ENCODE data around the gene CDH15. TPM values are rescaled to one million over a fixed set of nuclear protein-coding genes. Genes with fewer than 3 reads are reported as not detected.

Gene CDH15
- total RNA-seq, 1 donor from 2014 or later: 0.35 TPM

DNA sequence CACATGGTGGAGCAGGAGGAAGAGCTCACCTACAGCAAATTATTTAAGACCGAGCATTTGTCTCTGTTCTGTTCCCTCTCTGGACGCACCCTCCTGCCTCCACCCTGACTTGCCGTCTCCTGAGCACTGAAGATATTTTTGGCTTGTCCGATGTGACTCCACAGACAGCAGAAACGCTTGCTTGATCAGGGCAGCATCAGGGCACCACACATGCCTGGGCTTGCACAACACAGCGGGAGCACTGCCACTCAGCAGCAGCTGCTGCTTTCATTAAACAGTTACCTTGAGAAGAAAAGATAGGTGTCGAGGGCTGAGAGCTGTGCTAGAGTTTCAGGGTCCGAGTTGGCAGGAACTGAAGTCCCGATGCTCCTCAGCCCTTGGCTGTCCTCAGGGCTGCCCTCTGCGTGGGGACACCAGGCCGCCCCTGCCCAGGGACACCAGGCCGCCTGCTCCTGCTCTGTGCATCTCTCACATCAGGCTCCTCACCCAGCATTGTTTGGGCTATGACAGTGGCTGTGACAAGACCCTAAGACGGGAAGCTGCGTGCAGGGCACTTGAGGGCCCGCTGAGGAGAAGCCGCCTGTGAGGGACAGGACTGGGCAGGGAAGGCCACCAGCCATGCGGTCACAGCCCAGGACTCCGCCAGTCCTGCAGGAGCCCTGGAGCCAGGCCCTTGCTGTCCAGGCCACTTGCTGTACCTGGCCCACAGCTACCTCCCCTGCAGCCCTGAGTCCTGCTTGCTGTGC lies 21.3 kb upstream of the CDH15 start:
- TF ChIP-seq, protein P1, sequence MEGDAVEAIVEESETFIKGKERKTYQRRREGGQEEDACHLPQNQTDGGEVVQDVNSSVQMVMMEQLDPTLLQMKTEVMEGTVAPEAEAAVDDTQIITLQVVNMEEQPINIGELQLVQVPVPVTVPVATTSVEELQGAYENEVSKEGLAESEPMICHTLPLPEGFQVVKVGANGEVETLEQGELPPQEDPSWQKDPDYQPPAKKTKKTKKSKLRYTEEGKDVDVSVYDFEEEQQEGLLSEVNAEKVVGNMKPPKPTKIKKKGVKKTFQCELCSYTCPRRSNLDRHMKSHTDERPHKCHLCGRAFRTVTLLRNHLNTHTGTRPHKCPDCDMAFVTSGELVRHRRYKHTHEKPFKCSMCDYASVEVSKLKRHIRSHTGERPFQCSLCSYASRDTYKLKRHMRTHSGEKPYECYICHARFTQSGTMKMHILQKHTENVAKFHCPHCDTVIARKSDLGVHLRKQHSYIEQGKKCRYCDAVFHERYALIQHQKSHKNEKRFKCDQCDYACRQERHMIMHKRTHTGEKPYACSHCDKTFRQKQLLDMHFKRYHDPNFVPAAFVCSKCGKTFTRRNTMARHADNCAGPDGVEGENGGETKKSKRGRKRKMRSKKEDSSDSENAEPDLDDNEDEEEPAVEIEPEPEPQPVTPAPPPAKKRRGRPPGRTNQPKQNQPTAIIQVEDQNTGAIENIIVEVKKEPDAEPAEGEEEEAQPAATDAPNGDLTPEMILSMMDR (IDR thresholded peaks at IDR 0.05): no peak
- Mint-ChIP-seq H3K4me3 (ENCODE audit: unreplicated experiment) (no peak overlapping the region), H3K4me1 (ENCODE audit: unreplicated experiment) (peaks cover 9% of the 10 kb centered on the region), H3K27ac (ENCODE audit: unreplicated experiment) (no peak overlapping the region), H3K27me3 (ENCODE audit: unreplicated experiment) (no peaks in the 10 kb centered on the region), H3K9me3 (ENCODE audit: unreplicated experiment) (no peaks in the 10 kb centered on the region), H3K36me3 (ENCODE audit: unreplicated experiment) (peaks cover 26% of the 10 kb centered on the region)
- no peak for DNase-seq (ENCODE audit: extremely low spot score, unreplicated experiment)

DNA sequence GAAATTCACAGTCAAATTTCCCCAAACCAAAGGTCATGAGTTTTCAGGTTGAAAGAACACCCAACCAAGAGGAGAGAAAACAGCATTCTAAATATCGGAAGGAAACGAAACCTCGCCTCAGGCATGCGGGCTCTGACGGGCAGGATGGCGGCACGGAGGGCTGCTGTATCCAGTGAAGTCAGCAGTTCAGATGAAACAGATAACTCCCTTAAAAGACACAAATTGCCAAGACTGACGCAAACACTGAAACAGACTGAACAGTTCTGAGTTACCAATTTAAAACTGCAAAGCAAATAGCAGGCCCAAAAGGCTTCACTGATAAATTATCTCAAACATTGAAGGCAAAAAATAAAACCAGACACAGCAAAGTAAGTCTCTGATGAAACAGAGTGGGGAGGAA lies 20.6 kb upstream of the CDH15 start:
- no peak for DNase-seq (ENCODE audit: extremely low spot score, unreplicated experiment)
- no peak overlapping the region for H3K27ac Mint-ChIP-seq (ENCODE audit: unreplicated experiment)
- no peaks in the 10 kb centered on the region for H3K27me3 Mint-ChIP-seq (ENCODE audit: unreplicated experiment)
- H3K36me3 Mint-ChIP-seq (ENCODE audit: unreplicated experiment): peaks cover 26% of the 10 kb centered on the region
- TF ChIP-seq, protein P1 (IDR thresholded peaks at IDR 0.05): no peak
- H3K4me3 Mint-ChIP-seq (ENCODE audit: unreplicated experiment): no peak overlapping the region
- peaks cover 16% of the 10 kb centered on the region for H3K4me1 Mint-ChIP-seq (ENCODE audit: unreplicated experiment)
- no peaks in the 10 kb centered on the region for H3K9me3 Mint-ChIP-seq (ENCODE audit: unreplicated experiment)

DNA sequence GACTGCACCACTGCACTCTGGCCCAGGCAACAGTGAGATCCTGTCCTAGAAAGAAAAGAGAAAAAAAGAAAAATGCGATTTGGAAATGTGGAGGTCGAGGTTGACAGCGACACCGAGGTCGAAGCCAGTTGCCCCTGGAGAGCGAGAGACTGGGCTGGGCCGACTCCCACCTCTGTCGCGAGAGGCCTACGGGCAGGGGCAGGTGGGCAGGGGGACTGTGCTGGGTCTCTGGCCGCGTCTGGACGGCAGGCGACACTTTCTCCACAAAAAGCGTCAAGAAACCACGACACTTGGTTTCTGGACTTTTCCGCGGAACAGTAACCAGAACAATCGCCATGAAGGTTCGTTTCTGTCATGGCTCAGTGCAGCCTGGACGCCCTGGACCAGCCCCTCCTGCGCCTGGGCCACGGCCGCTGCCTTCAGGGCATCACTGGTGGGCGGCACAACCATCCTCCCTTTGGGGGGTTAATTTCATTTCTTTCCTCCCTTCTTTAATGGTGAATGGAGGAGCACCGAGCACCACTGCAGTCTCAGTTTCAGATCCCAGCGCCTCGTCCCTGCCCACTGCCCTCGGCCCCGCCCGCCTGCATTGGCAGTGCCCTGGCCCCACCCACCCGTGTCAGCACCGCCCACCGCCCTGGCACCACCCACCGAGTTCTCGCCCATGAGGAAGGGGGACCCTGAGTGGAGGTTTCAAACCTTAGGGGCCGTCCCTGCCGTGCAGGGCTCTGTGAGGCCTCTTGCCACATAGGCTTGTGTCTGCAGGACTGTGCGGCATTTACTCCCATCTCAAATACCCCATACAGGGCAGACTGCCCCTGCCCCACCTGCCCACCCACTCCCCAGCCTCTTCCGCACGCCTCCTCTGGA lies 18.5 kb upstream of the CDH15 start:
- no peaks in the 10 kb centered on the region for H3K27me3 Mint-ChIP-seq (ENCODE audit: unreplicated experiment)
- no peak overlapping the region for H3K27ac Mint-ChIP-seq (ENCODE audit: unreplicated experiment)
- peaks cover 16% of the 10 kb centered on the region for H3K4me1 Mint-ChIP-seq (ENCODE audit: unreplicated experiment)
- H3K4me3 Mint-ChIP-seq (ENCODE audit: unreplicated experiment): no peak overlapping the region
- TF ChIP-seq, protein P1 (IDR thresholded peaks at IDR 0.05): no peak
- H3K36me3 Mint-ChIP-seq (ENCODE audit: unreplicated experiment): peaks cover 19% of the 10 kb centered on the region
- H3K9me3 Mint-ChIP-seq (ENCODE audit: unreplicated experiment): no peaks in the 10 kb centered on the region
- DNase-seq (ENCODE audit: extremely low spot score, unreplicated experiment): no peak

DNA sequence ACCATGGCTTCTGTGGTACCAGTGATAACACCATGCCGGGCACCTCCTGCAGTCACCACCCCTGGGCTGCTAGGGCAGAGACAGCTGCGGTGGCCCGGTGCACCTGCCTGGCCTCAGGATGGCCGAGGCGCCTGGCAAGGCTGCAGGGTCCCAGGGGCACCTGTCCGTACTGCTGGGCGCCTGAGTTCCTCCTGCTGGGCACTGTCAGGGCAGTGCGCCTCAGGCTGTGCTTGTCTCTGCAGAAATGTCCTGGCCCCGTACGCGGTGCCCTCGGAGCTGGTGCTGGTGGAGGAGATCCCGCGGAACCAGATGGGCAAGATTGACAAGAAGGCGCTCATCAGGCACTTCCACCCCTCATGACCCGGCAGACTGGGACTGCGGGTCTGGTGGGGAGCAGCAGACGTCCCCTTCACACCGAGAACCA lies 17.7 kb upstream of the CDH15 start:
- peaks cover 17% of the 10 kb centered on the region for H3K36me3 Mint-ChIP-seq (ENCODE audit: unreplicated experiment)
- TF ChIP-seq, protein P1 (IDR thresholded peaks at IDR 0.05): no peak

More for the DNA sequence above, 17.7 kb upstream of the CDH15 start:
- H3K27me3 Mint-ChIP-seq (ENCODE audit: unreplicated experiment): no peaks in the 10 kb centered on the region
- DNase-seq (ENCODE audit: extremely low spot score, unreplicated experiment): no peak
- peaks cover 16% of the 10 kb centered on the region for H3K4me1 Mint-ChIP-seq (ENCODE audit: unreplicated experiment)
- H3K9me3 Mint-ChIP-seq (ENCODE audit: unreplicated experiment): no peaks in the 10 kb centered on the region
- no peak overlapping the region for H3K4me3 Mint-ChIP-seq (ENCODE audit: unreplicated experiment)
- no peak overlapping the region for H3K27ac Mint-ChIP-seq (ENCODE audit: unreplicated experiment)

Measured in osteocyte (in vitro differentiated cells).